GM12892 (cell line): ENCODE data around the gene ADAMTSL1.

ENCODE experiments used
- DNase-seq: peaks from one replicate; pipeline ENCODE4 v3.0.0; 2011; ENCODE audit not compliant: insufficient read length
- FAIRE-seq: peaks from 2 replicates; lab custom pipeline; 2011; peaks lifted over from hg19 to GRCh38; lab: Jason Lieb, UNC
- POLR2A ChIP-seq: IDR thresholded peaks from 2 replicates; pipeline ENCODE4 v1.6.1; 2011; ENCODE audit warnings: low read depth, low read length, control low read depth
- POLR2AphosphoS5 ChIP-seq: IDR thresholded peaks from 2 replicates; pipeline ENCODE4 v1.6.1; 2011; ENCODE audit warnings: low read depth, low read length, control low read depth
- TAF1 ChIP-seq: IDR thresholded peaks from 2 replicates; pipeline ENCODE4 v1.6.1; 2011; ENCODE audit warnings: low read depth, mild to moderate bottlenecking, control low read depth, low read length, borderline replicate concordance

The ADAMTSL1 gene

GRCh38 chr9:18951936-18952335, 478.0 kb downstream of the ADAMTSL1 start:
- TF ChIP-seq POLR2AphosphoS5, result no peak
- DNase-seq (no peak), FAIRE-seq (no peak)

GRCh38 chr9:18955626-18956025, 481.7 kb downstream of the ADAMTSL1 start:
- TF ChIP-seq TAF1, result no peak
- no peak for TF ChIP-seq POLR2A
- no peak for TF ChIP-seq POLR2AphosphoS5
- DNase-seq, result no peak
- FAIRE-seq, result no peak
